Tibial nerve (tissue), 4 donors: ENCODE data around the gene CEP63. TPM values are rescaled to one million over a fixed set of nuclear protein-coding genes. Genes with fewer than 3 reads are reported as not detected.
"Not testable (repeated sequence)": the region's sequence is repeated elsewhere in the genome, so short reads cannot be mapped to it uniquely, and the experiment has no call there.

Source experiments
- DNase-seq, 2 donors: peaks; one replicate each; pipeline ENCODE4 v3.0.0-alpha.2; 2019; ENCODE audit warnings: low spot score in 2 of 2
- H3K27ac ChIP-seq, 4 donors: fragments of 200-600 bp; sonication (generic) in 3 of 4; one replicate each; pipeline ENCODE4 v1.5.1; 2017 to 2019; ENCODE audit warnings: mild to moderate bottlenecking in 1 of 4
- H3K27me3 ChIP-seq, 2 donors: fragments of 200-600 bp; sonication (generic) in 1 of 2; one replicate each; pipeline versions ENCODE4 v1.5.1 to v1.6.0; 2017 to 2019
- H3K36me3 ChIP-seq, 3 donors: fragments of 200-600 bp; sonication (generic); one replicate each; pipeline ENCODE4 v1.5.1; 2018 to 2019
- H3K4me1 ChIP-seq, 4 donors: fragments of 200-600 bp; sonication (generic) in 3 of 4; one replicate each; pipeline ENCODE4 v1.5.1; 2017 to 2019
- H3K4me3 ChIP-seq, 4 donors: fragments of 200-600 bp; sonication (generic) in 3 of 4; one replicate each; pipeline ENCODE4 v1.5.1; 2017 to 2019; ENCODE audit warnings: mild to moderate bottlenecking in 1 of 4, moderate library complexity in 1 of 4
- H3K9me3 ChIP-seq, 4 donors: fragments of 200-600 bp; sonication (generic) in 3 of 4; one replicate each; pipeline ENCODE4 v1.5.1; 2017 to 2019
- CTCF ChIP-seq, 5 experiments: fragments of 200-600 bp in 3 of 5; fragments of 450-650 bp in 2 of 5; sonication (generic) in 3 of 5; IDR thresholded peaks; one replicate each; pipeline ENCODE4 v1.5.1; 2016 to 2019; ENCODE audit warnings: antibody characterized with exemption in 5 of 5, mild to moderate bottlenecking in 3 of 5, moderate library complexity in 2 of 5
- EP300 ChIP-seq, 2 donors: sonication (generic); formaldehyde crosslinking; IDR thresholded peaks; one replicate each; pipeline ENCODE4 v1.6.1; 2017; ENCODE audit warnings: antibody characterized with exemption in 2 of 2, mild to moderate bottlenecking in 1 of 2
- POLR2A ChIP-seq, 2 donors: fragments of 450-650 bp; IDR thresholded peaks; one replicate each; pipeline ENCODE4 v1.6.1; 2017; ENCODE audit warnings: antibody characterized with exemption in 2 of 2, mild to moderate bottlenecking in 2 of 2, moderate library complexity in 2 of 2
- WGBS, 2 donors: methylation state at CpG; one replicate each; pipeline ENCODE4 v1.1.5; 2018; 5-methylcytosine and 5-hydroxymethylcytosine counted together
- total RNA-seq, 4 donors: library from RNA; depleted of rRNA; stranded (reverse); fragments of >200 nt; gene quantifications; one replicate each; pipeline ENCODE4 v1.1.0, GENCODE V29; 2016

Gene CEP63
- total RNA-seq, 4 donors from 2014 or later = 21.4 to 32.7 (median 27.8) TPM

- no peak for DNase-seq
- Histone ChIP-seq H3K4me3 (no peak overlapping the region), H3K4me1 (no peaks in the 10 kb centered on the region), H3K9me3 (no peaks in the 10 kb centered on the region), H3K36me3 (peaks cover 0 to 55% (median 0%) of the 10 kb centered on the region in 3 donors), H3K27ac (no peak overlapping the region), H3K27me3 (no peaks in the 10 kb centered on the region)
- TF ChIP-seq CTCF (IDR thresholded peaks at IDR 0.05) = no peak
- TF ChIP-seq EP300 (IDR thresholded peaks at IDR 0.05) = no peak
- no peak for TF ChIP-seq POLR2A (IDR thresholded peaks at IDR 0.05)
- 85 to 86% methylated on average over 3 of the region's 3 CpGs for WGBS, 2 donors
Measured at GRCh38 chr3:134543113-134543512, 57.3 kb downstream of the CEP63 start.

GRCh38 chr3:134544316-134544715 lies 58.5 kb downstream of the CEP63 start:
- H3K36me3 ChIP-seq = peaks cover 0 to 52% (median 0%) of the 10 kb centered on the region in 3 donors
- no peaks in the 10 kb centered on the region for H3K4me1 ChIP-seq
- WGBS, 2 donors = 82 to 84% methylated on average over 2 of the region's 2 CpGs
- H3K9me3 ChIP-seq = no peaks in the 10 kb centered on the region
- H3K4me3 ChIP-seq = no peak overlapping the region
- no peaks in the 10 kb centered on the region for H3K27me3 ChIP-seq
- no peak overlapping the region for H3K27ac ChIP-seq
- no peak for TF ChIP-seq EP300 (IDR thresholded peaks at IDR 0.05)
- no peak for TF ChIP-seq CTCF (IDR thresholded peaks at IDR 0.05)
- TF ChIP-seq POLR2A (IDR thresholded peaks at IDR 0.05) = no peak
- DNase-seq = no peak

GRCh38 chr3:134544783-134545182 lies 58.9 kb downstream of the CEP63 start:
- not testable (repeated sequence) for H3K27ac ChIP-seq, H3K27me3 ChIP-seq, H3K4me1 ChIP-seq, DNase-seq, H3K9me3 ChIP-seq, H3K4me3 ChIP-seq
- 89 to 97% methylated on average over 12 of the region's 12 CpGs for WGBS, 2 donors
- peaks cover 0 to 52% (median 0%) of the 10 kb centered on the region in 3 donors for H3K36me3 ChIP-seq

GRCh38 chr3:134545818-134546217 lies 60.0 kb downstream of the CEP63 start:
- no peak overlapping the region for H3K4me3 ChIP-seq
- no peak for DNase-seq
- no peaks in the 10 kb centered on the region for H3K9me3 ChIP-seq
- H3K27ac ChIP-seq = no peak overlapping the region
- no peaks in the 10 kb centered on the region for H3K4me1 ChIP-seq
- TF ChIP-seq POLR2A (IDR thresholded peaks at IDR 0.05) = no peak
- no peak for TF ChIP-seq EP300 (IDR thresholded peaks at IDR 0.05)
- TF ChIP-seq CTCF (IDR thresholded peaks at IDR 0.05) = no peak
- 92% methylated on average over 2 of the region's 2 CpGs for WGBS, 2 donors
- H3K27me3 ChIP-seq = no peaks in the 10 kb centered on the region
- H3K36me3 ChIP-seq = peaks cover 0 to 57% (median 2%) of the 10 kb centered on the region in 3 donors

GRCh38 chr3:134552784-134553183 lies 66.9 kb downstream of the CEP63 start:
- TF ChIP-seq POLR2A (IDR thresholded peaks at IDR 0.05) (no peak), EP300 (IDR thresholded peaks at IDR 0.05) (no peak), CTCF (IDR thresholded peaks at IDR 0.05) (no peak)
- H3K27ac ChIP-seq = no peak overlapping the region
- peaks cover 0 to 66% (median 2%) of the 10 kb centered on the region in 3 donors for H3K36me3 ChIP-seq
- H3K4me1 ChIP-seq = no peaks in the 10 kb centered on the region
- no peak overlapping the region for H3K4me3 ChIP-seq
- H3K27me3 ChIP-seq = no peaks in the 10 kb centered on the region
- no peaks in the 10 kb centered on the region for H3K9me3 ChIP-seq
- no peak for DNase-seq

- DNase-seq = no peak
- Histone ChIP-seq H3K27ac (no peak overlapping the region), H3K9me3 (no peaks in the 10 kb centered on the region), H3K4me1 (no peaks in the 10 kb centered on the region), H3K27me3 (no peaks in the 10 kb centered on the region), H3K36me3 (peaks cover 0 to 66% (median 0%) of the 10 kb centered on the region in 3 donors), H3K4me3 (no peak overlapping the region)
- TF ChIP-seq EP300 (IDR thresholded peaks at IDR 0.05) (no peak), POLR2A (IDR thresholded peaks at IDR 0.05) (no peak)
- 90 to 97% methylated on average over 3 of the region's 3 CpGs for WGBS, 2 donors
Measured at GRCh38 chr3:134559591-134559990, 73.7 kb downstream of the CEP63 start.
